Astrocyte (in vitro differentiated cells and primary cell): Measurements from ENCODE around the gene DOCK3.

Experiments used
- EZH2 ChIP-seq: IDR thresholded peaks from 2 replicates; pipeline ENCODE4 v1.6.1; 2012; ENCODE audit warnings: mild to moderate bottlenecking, low read length, inconsistent platforms; ENCODE audit not compliant: insufficient read depth
- TF ChIP-seq, protein P1 (sequence below): IDR thresholded peaks from 2 replicates; pipeline ENCODE4 v1.5.1; 2011; ENCODE audit warnings: low read depth, mild to moderate bottlenecking, inconsistent platforms, low read length, moderate library complexity; ENCODE audit not compliant: insufficient read depth

DNA sequence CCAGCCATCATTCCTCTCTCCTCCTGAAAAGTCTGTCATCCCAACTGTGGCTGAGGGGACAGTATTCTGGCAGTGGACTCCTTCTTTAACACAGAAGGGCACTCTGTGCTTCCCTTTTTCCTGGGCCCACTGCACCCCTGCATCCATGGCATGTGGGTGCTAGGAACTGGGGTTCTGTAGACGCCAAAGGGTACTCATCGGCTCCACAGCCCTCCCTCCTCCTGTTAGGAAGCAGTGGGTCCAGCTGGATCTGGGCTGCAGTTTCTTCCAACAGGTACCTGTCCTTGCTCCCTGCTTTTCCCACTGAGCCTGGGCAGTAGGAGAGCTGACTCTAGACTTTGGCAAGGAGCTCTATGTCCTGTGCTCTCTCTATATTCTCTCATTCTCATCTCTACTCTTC lies 704.0 kb downstream of the DOCK3 start:
- TF ChIP-seq, protein P1, sequence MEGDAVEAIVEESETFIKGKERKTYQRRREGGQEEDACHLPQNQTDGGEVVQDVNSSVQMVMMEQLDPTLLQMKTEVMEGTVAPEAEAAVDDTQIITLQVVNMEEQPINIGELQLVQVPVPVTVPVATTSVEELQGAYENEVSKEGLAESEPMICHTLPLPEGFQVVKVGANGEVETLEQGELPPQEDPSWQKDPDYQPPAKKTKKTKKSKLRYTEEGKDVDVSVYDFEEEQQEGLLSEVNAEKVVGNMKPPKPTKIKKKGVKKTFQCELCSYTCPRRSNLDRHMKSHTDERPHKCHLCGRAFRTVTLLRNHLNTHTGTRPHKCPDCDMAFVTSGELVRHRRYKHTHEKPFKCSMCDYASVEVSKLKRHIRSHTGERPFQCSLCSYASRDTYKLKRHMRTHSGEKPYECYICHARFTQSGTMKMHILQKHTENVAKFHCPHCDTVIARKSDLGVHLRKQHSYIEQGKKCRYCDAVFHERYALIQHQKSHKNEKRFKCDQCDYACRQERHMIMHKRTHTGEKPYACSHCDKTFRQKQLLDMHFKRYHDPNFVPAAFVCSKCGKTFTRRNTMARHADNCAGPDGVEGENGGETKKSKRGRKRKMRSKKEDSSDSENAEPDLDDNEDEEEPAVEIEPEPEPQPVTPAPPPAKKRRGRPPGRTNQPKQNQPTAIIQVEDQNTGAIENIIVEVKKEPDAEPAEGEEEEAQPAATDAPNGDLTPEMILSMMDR = no peak
- no peak for TF ChIP-seq EZH2
